Liver (tissue), 9 donors: ENCODE results near the gene CSF2. TPM values are rescaled to one million over a fixed set of nuclear protein-coding genes. Genes with fewer than 3 reads are reported as not detected.

Source experiments
- DNase-seq: peaks from one replicate; pipeline ENCODE4 v3.0.0-alpha.2; 2017; ENCODE audit warnings: low spot score
- H3K27ac ChIP-seq, 2 donors: one replicate each; pipeline ENCODE4 v1.7.0; 2013; ENCODE audit warnings: inconsistent platforms in 2 of 2, low read length in 2 of 2, control low read depth in 1 of 2, low read depth in 1 of 2, mild to moderate bottlenecking in 1 of 2
- H3K27me3 ChIP-seq, 4 donors: one replicate each; pipeline versions ENCODE4 v1.6.1 to v1.7.0; 2013; ENCODE audit warnings: low read length in 3 of 4, inconsistent platforms in 1 of 4, mild to moderate bottlenecking in 1 of 4, moderate library complexity in 1 of 4; ENCODE audit not compliant: control insufficient read depth in 4 of 4, insufficient read depth in 4 of 4
- H3K36me3 ChIP-seq, 4 donors: one replicate each; pipeline versions ENCODE4 v1.6.1 to v1.7.0; 2013; ENCODE audit warnings: low read length in 3 of 4, mild to moderate bottlenecking in 3 of 4, low read depth in 1 of 4, moderate library complexity in 1 of 4; ENCODE audit not compliant: control insufficient read depth in 4 of 4, insufficient read depth in 3 of 4
- H3K4me1 ChIP-seq, 4 donors: one replicate each; pipeline versions ENCODE4 v1.6.1 to v1.7.0; 2013; ENCODE audit warnings: low read length in 3 of 4, mild to moderate bottlenecking in 3 of 4, moderate library complexity in 1 of 4; ENCODE audit not compliant: control insufficient read depth in 4 of 4, insufficient read depth in 4 of 4
- H3K4me3 ChIP-seq, 3 donors: one replicate each; pipeline versions ENCODE4 v1.6.1 to v1.7.0; 2013; ENCODE audit warnings: low read length in 3 of 3, control low read depth in 1 of 3, low read depth in 1 of 3, mild to moderate bottlenecking in 1 of 3
- H3K9ac ChIP-seq, 2 donors: one replicate each; pipeline ENCODE4 v1.7.0; 2013; ENCODE audit warnings: low read length in 2 of 2, mild to moderate bottlenecking in 2 of 2, moderate library complexity in 2 of 2, control low read depth in 1 of 2, low read depth in 1 of 2
- H3K9me3 ChIP-seq, 4 donors: one replicate each; pipeline versions ENCODE4 v1.6.1 to v1.7.0; 2013; ENCODE audit warnings: low read length in 3 of 4; ENCODE audit not compliant: control insufficient read depth in 4 of 4
- CTCF ChIP-seq: fragments of 150-350 bp; IDR thresholded peaks from 2 replicates; pipeline ENCODE4 v1.5.1; 2017; ENCODE audit warnings: improper control_type of control experiment, low read depth, low read length; ENCODE audit not compliant: missing input control
- EGR1 ChIP-seq, 2 donors: IDR thresholded peaks; 2 replicates each; pipeline ENCODE4 v1.6.1; 2016 to 2018; ENCODE audit warnings: antibody characterized with exemption in 2 of 2, low read depth in 2 of 2
- FOXA2 ChIP-seq: IDR thresholded peaks from 2 replicates; pipeline ENCODE4 v1.6.1; 2016; ENCODE audit warnings: antibody characterized with exemption
- GABPA ChIP-seq, 2 donors: IDR thresholded peaks in 1 of 2; conservative IDR thresholded peaks in 1 of 2; 2 replicates each; pipeline ENCODE4 v1.6.1; 2016; ENCODE audit warnings: antibody characterized with exemption in 2 of 2, mild to moderate bottlenecking in 1 of 2, moderate library complexity in 1 of 2
- HNF4A ChIP-seq, 2 donors: conservative IDR thresholded peaks; 2 replicates each; pipeline ENCODE4 v1.6.1; 2016; ENCODE audit warnings: antibody characterized with exemption in 2 of 2, mild to moderate bottlenecking in 2 of 2
- JUND ChIP-seq, 2 donors: IDR thresholded peaks; 2 replicates each; pipeline ENCODE4 v1.6.1; 2016; ENCODE audit warnings: antibody characterized with exemption in 2 of 2
- MAX ChIP-seq: IDR thresholded peaks from 2 replicates; pipeline ENCODE4 v1.6.1; 2016; ENCODE audit warnings: antibody characterized with exemption
- NR2F2 ChIP-seq: IDR thresholded peaks from 2 replicates; pipeline ENCODE4 v1.6.1; 2016; ENCODE audit warnings: antibody characterized with exemption
- RAD21 ChIP-seq, 2 donors: IDR thresholded peaks; 2 replicates each; pipeline ENCODE4 v1.6.1; 2016; ENCODE audit warnings: antibody characterized with exemption in 2 of 2, mild to moderate bottlenecking in 2 of 2
- REST ChIP-seq: IDR thresholded peaks from 2 replicates; pipeline ENCODE4 v1.6.1; 2016; ENCODE audit warnings: antibody characterized with exemption, mild to moderate bottlenecking
- RXRA ChIP-seq, 2 donors: IDR thresholded peaks; 2 replicates each; pipeline ENCODE4 v1.6.1; 2017 to 2018; ENCODE audit warnings: antibody characterized with exemption in 2 of 2, mild to moderate bottlenecking in 1 of 2
- SP1 ChIP-seq: IDR thresholded peaks from 2 replicates; pipeline ENCODE4 v1.6.1; 2018; ENCODE audit warnings: antibody characterized with exemption, mild to moderate bottlenecking
- YY1 ChIP-seq: IDR thresholded peaks from 2 replicates; pipeline ENCODE4 v1.6.1; 2016; ENCODE audit warnings: antibody characterized with exemption, mild to moderate bottlenecking
- ZBTB33 ChIP-seq: IDR thresholded peaks from 2 replicates; pipeline ENCODE4 v1.6.1; 2016; ENCODE audit warnings: antibody characterized with exemption
- WGBS: extraction: QIAGEN DNeasy Blood & Tissue Kit; methylation state at CpG from one replicate; pipeline ENCODE4 v1.1.7; 2013; 5-methylcytosine and 5-hydroxymethylcytosine counted together
- polyA plus RNA-seq, 2 donors: library from polyadenylated mRNA; stranded (reverse) in 1 of 2; unstranded in 1 of 2; fragments of 200-250 nt in 1 of 2; fragments of >200 nt in 1 of 2; fragmentation: Nextera tagmentation in 1 of 2; extraction: Ambion mirVana in 1 of 2; gene quantifications; one replicate each; pipeline versions ENCODE4 v1.2.1 to v1.2.3, GENCODE V29; 2013 to 2015
- total RNA-seq, 2 donors: library from RNA; depleted of rRNA; stranded (reverse); fragments of >200 nt; gene quantifications; one replicate each; pipeline ENCODE4 v1.2.3, GENCODE V29; 2014
- donor health status: healthy.
- donor health status: healthy.
- donor health status: healthy.
- donor health status: healthy.
- donor health status: healthy.

CSF2 gene
- total and polyA plus RNA-seq, 4 donors: not detected

- Histone ChIP-seq H3K27me3 (no peaks in the 10 kb centered on the region), H3K4me1 (no peaks in the 10 kb centered on the region), H3K27ac (no peak overlapping the region), H3K9me3 (no peaks in the 10 kb centered on the region), H3K36me3 (no peaks in the 10 kb centered on the region), H3K9ac (no peak overlapping the region), H3K4me3 (no peak overlapping the region)
- WGBS: 75% methylated on average over 2 of the region's 2 CpGs
- DNase-seq: no peak
- TF ChIP-seq EGR1 (IDR thresholded peaks at IDR 0.05; ENCODE audit: low read depth in 2 of 2): no peak
- no peak for TF ChIP-seq GABPA (IDR thresholded peaks at IDR 0.05 in 1 of 2, conservative IDR thresholded peaks at IDR 0.05 in 1 of 2)
- no peak for TF ChIP-seq REST
- no peak for TF ChIP-seq HNF4A (conservative IDR thresholded peaks at IDR 0.05)
- no peak for TF ChIP-seq CTCF
- TF ChIP-seq FOXA2: no peak
These were observed 1.1 kb upstream of the CSF2 start for GRCh38 chr5:132072528-132072927.

GRCh38 chr5:132074091-132074771 lies 642 bp downstream of the CSF2 start:
- H3K27me3 ChIP-seq: no peaks in the 10 kb centered on the region
- no peak overlapping the region for H3K9ac ChIP-seq
- H3K4me3 ChIP-seq: no peak overlapping the region
- DNase-seq: no peak
- 91% methylated on average over 7 of the region's 7 CpGs for WGBS
- TF ChIP-seq SP1 (no peak), NR2F2 (no peak), ZBTB33 (no peak), RAD21 (IDR thresholded peaks at IDR 0.05) (no peak), RXRA (IDR thresholded peaks at IDR 0.05) (no peak), MAX (no peak), YY1 (no peak), JUND (IDR thresholded peaks at IDR 0.05) (no peak)
- no peak overlapping the region for H3K27ac ChIP-seq
- no peaks in the 10 kb centered on the region for H3K4me1 ChIP-seq
- no peaks in the 10 kb centered on the region for H3K9me3 ChIP-seq
- no peaks in the 10 kb centered on the region for H3K36me3 ChIP-seq
